GM19324 (cell line): Measurements from ENCODE around the gene BNIP5.

ENCODE experiments used
- ATAC-seq: cut with Tn5 transposase; IDR thresholded peaks from one replicate; pipeline ENCODE4 v1.9.1; 2021; ENCODE audit warnings: mild to moderate bottlenecking, moderate library complexity; ENCODE audit not compliant: unreplicated experiment, low FRiP score

Gene BNIP5

GRCh38 chr6:36326356-36326995 is 10.2 kb downstream of the BNIP5 start:
- ATAC-seq: no peak

- no peak for ATAC-seq
Measured at GRCh38 chr6:36324715-36325114, 12.0 kb downstream of the BNIP5 start.

GRCh38 chr6:36324191-36324590 is 12.5 kb downstream of the BNIP5 start:
- ATAC-seq: no peak

GRCh38 chr6:36323062-36323461 is 13.6 kb downstream of the BNIP5 start:
- no peak for ATAC-seq

GRCh38 chr6:36322591-36322990 is 14.1 kb downstream of the BNIP5 start:
- ATAC-seq: no peak

GRCh38 chr6:36320475-36320874 is 16.2 kb downstream of the BNIP5 start:
- no peak for ATAC-seq

- no peak for ATAC-seq
Measured at GRCh38 chr6:36319821-36320220, 16.9 kb downstream of the BNIP5 start.

GRCh38 chr6:36319436-36319762 is 17.3 kb downstream of the BNIP5 start:
- no peak for ATAC-seq

GRCh38 chr6:36318690-36319435 is 17.8 kb downstream of the BNIP5 start:
- no peak for ATAC-seq

GRCh38 chr6:36317623-36318022 is 19.1 kb downstream of the BNIP5 start:
- no peak for ATAC-seq

GRCh38 chr6:36315921-36316320 is 20.8 kb downstream of the BNIP5 start:
- no peak for ATAC-seq

GRCh38 chr6:36314221-36315014 is 22.3 kb downstream of the BNIP5 start:
- no peak for ATAC-seq

- no peak for ATAC-seq
Measured at GRCh38 chr6:36313649-36313936, 23.1 kb downstream of the BNIP5 start.

GRCh38 chr6:36312854-36313648 is 23.6 kb downstream of the BNIP5 start:
- no peak for ATAC-seq

- no peak for ATAC-seq
Measured at GRCh38 chr6:36309900-36310299, 26.8 kb downstream of the BNIP5 start.

- no peak for ATAC-seq
Measured at GRCh38 chr6:36309203-36309602, 27.5 kb downstream of the BNIP5 start.

GRCh38 chr6:36308514-36308913 is 28.2 kb downstream of the BNIP5 start:
- no peak for ATAC-seq

GRCh38 chr6:36306375-36306774 is 30.3 kb downstream of the BNIP5 start:
- no peak for ATAC-seq

GRCh38 chr6:36305885-36306284 is 30.8 kb downstream of the BNIP5 start:
- ATAC-seq: no peak

GRCh38 chr6:36302227-36302976 is 34.3 kb downstream of the BNIP5 start:
- peak; percentile 88 for ATAC-seq
